ENCODE measurements around the gene STAG2. TPM values are rescaled to one million over a fixed set of nuclear protein-coding genes. Genes with fewer than 3 reads are reported as not detected.

The STAG2 gene
- total RNA-seq, 1 donor from 2014 or later, result 87.6 TPM

- no peak for DNase-seq (ENCODE audit: low read depth, low spot score)
Observed at GRCh38 chrX:123973921-123974320, 12.4 kb downstream of the STAG2 start.

GRCh38 chrX:123975180-123975579 is 13.7 kb downstream of the STAG2 start:
- peak; percentile 20 for DNase-seq (ENCODE audit: low read depth, low spot score)

DNA sequence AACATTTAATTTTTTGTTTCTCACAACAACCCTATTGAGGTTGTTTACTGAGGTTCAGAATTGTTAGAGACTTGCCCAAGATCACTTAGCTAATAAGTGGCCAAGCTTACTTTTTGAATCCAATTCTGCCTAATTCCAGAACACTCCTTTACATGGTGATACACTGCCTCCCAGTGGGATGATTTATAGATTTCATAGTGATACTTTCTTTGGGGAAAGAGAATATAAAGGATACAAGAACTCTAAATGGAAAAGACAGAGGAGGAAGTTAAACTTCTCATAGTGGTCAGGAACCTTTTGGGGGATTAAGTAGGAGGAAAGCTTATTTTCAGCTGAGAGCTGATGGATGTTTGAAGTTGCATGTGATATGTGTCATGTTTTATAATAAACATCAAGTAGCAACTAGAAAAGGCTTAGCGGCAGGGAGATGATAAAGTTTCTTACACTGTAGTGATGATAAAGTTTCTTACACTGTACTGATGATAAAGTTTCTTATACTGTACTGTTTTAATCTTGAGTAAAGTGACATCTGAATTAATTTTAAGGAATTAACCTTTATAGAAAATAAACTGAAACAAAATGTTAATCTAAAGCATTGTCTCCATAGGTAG is 15.3 kb downstream of the STAG2 start:
- no peak for DNase-seq (ENCODE audit: low read depth, low spot score)

DNA sequence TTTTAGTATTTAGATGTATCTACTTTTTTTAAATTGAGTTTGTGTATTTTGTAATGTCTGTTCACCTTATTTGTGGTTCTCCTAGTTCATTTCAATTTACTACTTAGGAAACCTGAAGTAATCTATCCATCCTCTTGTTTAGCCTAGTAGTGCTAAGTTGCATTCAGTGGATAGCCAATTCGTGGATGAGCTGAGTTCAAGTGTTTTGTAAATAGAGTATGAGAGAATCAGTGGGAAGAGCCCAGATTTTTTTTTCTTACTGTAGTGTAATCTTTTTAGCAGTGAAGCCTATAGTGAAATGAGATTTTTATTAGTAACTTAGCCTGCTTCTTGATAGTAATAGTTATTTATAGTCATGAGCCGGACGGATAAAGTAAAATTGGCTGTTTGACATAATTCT is 21.7 kb downstream of the STAG2 start:
- no peak for DNase-seq (ENCODE audit: low read depth, low spot score)

DNA sequence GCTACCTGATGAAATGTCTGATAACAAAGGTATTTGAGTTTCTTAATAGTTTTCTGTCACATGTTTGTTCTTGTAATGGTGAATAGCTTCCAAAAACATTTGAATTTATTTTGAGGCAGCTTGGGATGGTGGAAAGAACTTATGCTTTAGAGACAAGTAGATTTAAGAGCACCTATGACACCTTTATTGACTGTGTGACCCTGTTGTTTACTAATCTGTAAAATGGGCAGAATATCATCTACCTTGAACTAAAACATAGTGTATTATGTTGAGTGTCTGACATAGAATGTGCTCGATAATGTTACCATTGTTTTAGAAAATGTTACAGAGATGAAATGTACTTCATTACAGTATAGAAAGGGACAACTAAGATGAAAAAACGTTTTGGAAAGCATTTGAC is 24.9 kb downstream of the STAG2 start:
- DNase-seq (ENCODE audit: low read depth, low spot score), result no peak

GRCh38 chrX:123988423-123989111 is 27.1 kb downstream of the STAG2 start:
- DNase-seq (ENCODE audit: low read depth, low spot score), result no peak

DNA sequence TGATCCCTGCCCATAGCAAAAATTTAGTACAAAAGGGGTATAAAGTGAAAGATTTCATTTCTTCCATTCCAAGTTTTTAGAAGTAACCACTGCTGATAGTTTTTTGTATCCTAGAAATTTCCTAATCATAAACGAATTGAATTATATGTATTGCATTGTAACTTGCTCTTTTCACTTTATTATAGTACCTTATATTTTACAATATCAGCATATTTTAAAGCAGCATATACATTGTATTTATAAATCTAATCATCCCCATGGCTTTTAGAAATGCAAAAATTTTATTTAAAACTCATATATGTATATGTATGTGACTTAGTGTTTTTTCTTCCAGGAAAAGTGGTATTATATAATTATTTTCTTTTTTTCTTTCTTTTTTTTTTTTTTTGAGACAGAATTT is 27.7 kb downstream of the STAG2 start:
- no peak for DNase-seq (ENCODE audit: low read depth, low spot score)

DNA sequence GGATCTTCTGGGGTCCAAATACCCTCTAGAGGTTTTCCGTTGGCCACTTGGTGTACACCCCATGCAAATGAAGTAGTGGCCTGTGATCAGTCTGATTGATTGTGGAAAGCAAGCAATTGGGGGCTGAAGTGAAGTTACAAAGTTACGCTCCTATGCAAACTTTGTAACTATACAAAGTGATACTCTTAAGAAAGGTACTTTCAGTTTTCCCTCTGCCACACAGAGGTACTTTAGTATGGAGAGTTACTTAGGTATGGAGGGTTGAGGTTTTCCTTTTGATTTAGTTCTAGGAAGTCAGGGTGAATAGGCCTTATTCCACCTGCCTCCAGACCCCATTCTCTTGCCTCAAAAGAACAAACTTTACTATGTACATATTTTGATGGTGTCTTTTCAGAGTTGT is 28.7 kb downstream of the STAG2 start:
- no peak for DNase-seq (ENCODE audit: low read depth, low spot score)

DNA sequence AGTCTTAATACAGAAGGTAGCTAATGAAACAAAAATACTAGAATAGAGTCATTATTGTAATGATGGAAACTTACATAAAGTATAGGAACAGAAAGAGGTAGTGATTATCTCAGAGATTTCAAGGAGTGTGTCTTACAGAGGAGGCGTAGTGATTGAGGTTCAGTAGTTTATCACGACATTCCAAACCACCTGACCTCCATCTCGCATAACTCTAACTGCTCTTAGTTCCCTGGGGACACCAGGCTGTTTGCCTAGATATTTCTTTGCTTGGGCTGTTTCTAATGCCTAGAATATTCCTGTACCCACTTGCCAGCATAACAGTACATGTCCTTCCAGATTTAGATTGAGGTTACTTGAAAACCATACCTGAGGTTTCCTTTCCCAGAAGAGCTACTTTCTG is 29.1 kb downstream of the STAG2 start:
- DNase-seq (ENCODE audit: low read depth, low spot score), result no peak

DNA sequence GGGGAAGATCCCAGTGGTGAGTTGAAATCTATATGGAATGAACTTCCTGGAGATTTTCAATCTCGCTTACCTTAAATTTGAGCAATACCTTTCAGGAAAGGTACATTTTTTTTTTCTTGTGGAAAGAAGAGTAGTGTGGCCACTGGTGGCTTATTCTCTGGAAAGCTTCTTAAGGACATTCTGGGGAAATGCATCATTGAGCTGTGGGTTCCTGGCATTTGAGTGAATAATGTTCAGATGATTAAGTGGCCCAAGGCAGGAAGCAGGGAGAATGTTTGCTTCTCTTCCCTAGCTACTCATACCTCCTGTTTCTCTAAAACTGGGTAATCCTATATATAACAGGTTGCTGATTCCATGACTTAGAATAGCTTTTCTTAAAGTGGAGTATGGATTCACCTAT is 31.8 kb downstream of the STAG2 start:
- peak; percentile 40 for DNase-seq (ENCODE audit: low read depth, low spot score)

- DNase-seq (ENCODE audit: low read depth, low spot score), result no peak
Observed at GRCh38 chrX:123993904-123994635, 32.6 kb downstream of the STAG2 start.

DNA sequence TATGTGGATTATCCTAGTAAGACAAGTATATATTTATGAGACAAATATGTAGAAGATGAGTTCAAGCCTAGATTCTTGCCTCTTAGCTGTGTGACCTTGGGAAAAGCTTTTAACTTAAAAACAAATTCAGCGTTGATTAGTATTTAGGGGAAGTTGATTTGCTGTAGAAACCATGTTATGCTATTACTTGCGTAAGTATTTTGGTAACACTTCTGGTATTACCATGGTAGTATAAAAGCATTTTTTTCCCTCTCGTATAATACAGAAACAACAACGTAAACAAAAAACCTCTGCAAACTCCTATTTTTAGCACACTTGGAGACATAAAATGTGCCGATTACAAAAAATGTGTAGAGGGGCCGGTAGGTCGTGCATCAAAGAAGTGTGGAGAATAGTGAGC is 33.2 kb downstream of the STAG2 start:
- DNase-seq (ENCODE audit: low read depth, low spot score), result no peak

- no peak for DNase-seq (ENCODE audit: low read depth, low spot score)
Observed at GRCh38 chrX:124001581-124001980, 40.1 kb downstream of the STAG2 start.

- DNase-seq (ENCODE audit: low read depth, low spot score), result no peak
Observed at GRCh38 chrX:124005228-124005627, 43.7 kb downstream of the STAG2 start.

DNA sequence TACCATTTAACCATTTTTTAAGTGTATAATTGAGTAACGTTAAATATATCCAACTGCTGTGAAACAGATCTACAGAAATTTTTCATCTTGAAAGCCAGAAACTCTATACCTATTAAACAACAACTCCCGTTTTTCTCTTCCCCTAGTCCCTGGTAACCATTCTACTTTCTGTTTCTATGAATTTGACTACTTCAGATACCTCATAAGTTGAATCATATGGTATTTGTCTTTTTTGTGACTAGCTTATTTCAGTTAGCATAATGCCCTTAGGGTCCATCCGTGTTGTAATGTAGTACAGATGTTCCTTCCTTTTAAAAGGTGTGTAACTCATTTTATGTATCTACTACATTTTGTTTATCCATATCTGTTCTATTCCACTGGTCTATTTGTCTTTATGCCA is 48.7 kb downstream of the STAG2 start:
- no peak for DNase-seq (ENCODE audit: low read depth, low spot score)

DNA sequence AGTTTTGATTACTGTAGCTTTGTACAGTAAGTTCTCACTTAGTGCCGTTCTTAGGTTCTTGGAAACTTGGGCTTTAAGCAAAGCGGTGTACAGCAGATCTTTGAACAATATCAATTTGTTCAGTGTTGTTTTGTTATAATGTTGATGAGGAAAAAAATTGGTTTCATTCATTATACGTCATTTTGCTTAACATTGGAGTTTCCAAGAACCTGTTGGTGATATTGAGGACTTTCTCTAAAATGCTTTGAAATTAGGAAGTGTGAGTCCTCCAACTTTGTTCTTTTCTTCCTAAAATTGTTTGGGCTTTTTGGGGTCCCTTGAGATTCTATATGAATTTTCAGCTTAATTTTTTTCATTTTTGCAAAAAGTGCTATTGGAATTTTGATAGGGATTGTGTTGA is 49.1 kb downstream of the STAG2 start:
- no peak for DNase-seq (ENCODE audit: low read depth, low spot score)

- DNase-seq (ENCODE audit: low read depth, low spot score), result no peak
Observed at GRCh38 chrX:124015721-124016120, 54.2 kb downstream of the STAG2 start.

- no peak for DNase-seq (ENCODE audit: low read depth, low spot score)
Observed at GRCh38 chrX:124016825-124017224, 55.3 kb downstream of the STAG2 start.

GRCh38 chrX:124018023-124018422 is 56.5 kb downstream of the STAG2 start:
- no peak for DNase-seq (ENCODE audit: low read depth, low spot score)

GRCh38 chrX:124023838-124024238 is 62.3 kb downstream of the STAG2 start:
- DNase-seq (ENCODE audit: low read depth, low spot score), result no peak

- DNase-seq (ENCODE audit: low read depth, low spot score), result no peak
Observed at GRCh38 chrX:124026529-124026928, 65.0 kb downstream of the STAG2 start.

- no peak for DNase-seq (ENCODE audit: low read depth, low spot score)
Observed at GRCh38 chrX:124028182-124028581, 66.7 kb downstream of the STAG2 start.

DNA sequence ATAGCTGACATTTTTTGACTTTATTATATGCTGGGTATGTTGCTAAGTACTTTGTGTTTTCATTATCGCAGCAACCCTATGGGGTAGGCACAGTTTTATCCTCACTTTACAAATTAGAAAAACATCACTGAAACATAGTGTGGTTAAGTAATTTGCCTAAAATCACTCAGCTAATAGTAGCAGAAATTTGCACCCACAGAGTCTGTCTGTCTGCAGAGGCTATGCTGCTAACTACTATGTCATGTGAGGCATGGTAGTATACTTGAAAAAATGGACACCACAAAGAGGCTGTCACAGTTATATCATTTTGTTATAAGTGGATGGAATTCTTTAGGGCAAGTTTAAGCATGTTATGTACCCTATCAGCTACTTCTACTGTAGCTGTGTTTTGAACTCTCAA is 69.0 kb downstream of the STAG2 start:
- DNase-seq (ENCODE audit: low read depth, low spot score), result no peak

All from pulmonary artery endothelial cell (primary cell).